HFFc6 (cell line): Measurements from ENCODE around the gene PKD1. TPM values are rescaled to one million over a fixed set of nuclear protein-coding genes. Genes with fewer than 3 reads are reported as not detected.
A peak's percentile ranks its signal among the peaks of the same experiment; 100 is the strongest.

Experiments
- DNase-seq: peaks from one replicate; pipeline ENCODE4 v3.0.0-alpha.2; 2018
- H3K27ac Mint-ChIP-seq: 2 replicates; pipeline ENCODE4 v1.8.0; 2020; ENCODE audit warnings: mild to moderate bottlenecking, mixed read lengths
- H3K27me3 Mint-ChIP-seq: 2 replicates; pipeline ENCODE4 v1.8.0; 2021; ENCODE audit warnings: mild to moderate bottlenecking, moderate library complexity, mixed read lengths; ENCODE audit not compliant: insufficient read depth
- H3K36me3 Mint-ChIP-seq: 2 replicates; pipeline ENCODE4 v1.8.0; 2021; ENCODE audit warnings: low read depth, mixed read lengths
- H3K4me1 Mint-ChIP-seq: 2 replicates; pipeline ENCODE4 v1.8.0; 2020; ENCODE audit warnings: low read depth, mixed read lengths
- H3K4me3 Mint-ChIP-seq: 2 replicates; pipeline ENCODE4 v1.8.0; 2020; ENCODE audit warnings: mild to moderate bottlenecking, moderate library complexity, mixed read lengths
- H3K9me3 Mint-ChIP-seq: 2 replicates; pipeline ENCODE4 v1.8.0; 2020; ENCODE audit warnings: mild to moderate bottlenecking, mixed read lengths
- CTCF ChIP-seq: fragments of 200-600 bp; sonication (generic); IDR thresholded peaks from 2 replicates; pipeline ENCODE4 v1.5.0; 2021; ENCODE audit warnings: antibody characterized with exemption, mild to moderate bottlenecking
- total RNA-seq, 6 experiments: library from RNA; stranded (reverse); fragmentation: NEBNext Ultra II Directional; extraction: Animal tissue kit (Norgen Biotek cat#: 25700); gene quantifications; 2 replicates in 1 of 6; 3 replicates in 5 of 6; pipeline ENCODE4 v1.2.3, GENCODE V29; 2021

The PKD1 gene
- total RNA-seq, 6 experiments from 2014 or later: 77.9 to 118 (median 82.5) TPM

GRCh38 chr16:2152695-2153506 lies 17.2 kb upstream of the PKD1 start:
- Mint-ChIP-seq H3K36me3 (peaks cover 35% of the 10 kb centered on the region), H3K4me1 (peaks cover 44% of the 10 kb centered on the region), H3K4me3 (peak overlapping the region; percentile 91), H3K9me3 (peaks cover 12% of the 10 kb centered on the region), H3K27me3 (peaks cover 40% of the 10 kb centered on the region), H3K27ac (peak overlapping the region; percentile 92)
- no peak for TF ChIP-seq CTCF
- DNase-seq: no peak

- Mint-ChIP-seq H3K27me3 (peaks cover 43% of the 10 kb centered on the region), H3K9me3 (peaks cover 12% of the 10 kb centered on the region), H3K36me3 (peaks cover 31% of the 10 kb centered on the region), H3K27ac (peak overlapping the region; percentile 92), H3K4me3 (peak overlapping the region; percentile 91), H3K4me1 (peaks cover 29% of the 10 kb centered on the region)
- no peak for DNase-seq
- no peak for TF ChIP-seq CTCF
Observed at GRCh38 chr16:2151188-2152091, 15.7 kb upstream of the PKD1 start.

- no peak for DNase-seq
- Mint-ChIP-seq H3K36me3 (peaks cover 31% of the 10 kb centered on the region), H3K4me1 (peaks cover 28% of the 10 kb centered on the region), H3K27me3 (peaks cover 43% of the 10 kb centered on the region), H3K27ac (peak overlapping the region; percentile 92), H3K4me3 (peak overlapping the region; percentile 91), H3K9me3 (peaks cover 12% of the 10 kb centered on the region)
- peak; percentile 16; the same call in 1 of the 2 replicates for TF ChIP-seq CTCF
Observed at GRCh38 chr16:2150418-2151187, 14.9 kb upstream of the PKD1 start.

DNA sequence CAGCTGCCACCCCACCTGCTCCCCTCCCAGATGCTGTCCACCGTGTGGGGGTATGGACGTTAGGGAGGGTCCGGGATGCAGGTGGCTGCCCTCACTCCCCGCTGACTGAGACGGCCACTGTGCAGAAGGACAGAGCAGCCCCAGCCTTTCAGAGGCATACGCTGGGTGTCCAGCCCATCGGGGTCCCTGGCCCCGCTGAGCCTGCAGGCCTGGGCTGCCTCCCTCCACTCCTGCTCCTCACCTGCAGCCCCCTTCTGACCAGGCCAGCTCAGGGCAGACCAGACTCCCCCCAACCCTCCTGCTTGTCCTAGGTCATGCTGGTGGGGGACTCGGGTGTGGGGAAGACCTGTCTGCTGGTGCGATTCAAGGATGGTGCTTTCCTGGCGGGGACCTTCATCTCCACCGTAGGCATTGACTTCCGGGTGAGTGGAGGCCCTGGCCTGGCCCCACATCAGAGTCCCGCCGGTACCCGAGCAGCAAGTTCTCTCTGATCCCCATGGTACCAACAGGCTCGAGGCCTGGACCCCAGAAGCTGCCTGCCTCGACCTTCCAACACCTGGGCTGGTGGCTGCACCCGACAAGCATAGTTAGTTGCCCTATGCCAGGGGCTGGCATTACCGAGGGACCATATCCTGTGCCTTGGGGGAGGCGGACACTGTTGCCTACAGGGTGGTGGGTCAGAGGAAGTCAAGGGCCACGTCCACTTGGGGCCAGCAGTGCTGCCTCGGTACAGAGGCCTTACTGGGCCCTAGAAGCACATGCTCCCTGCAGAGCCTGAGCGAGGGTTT lies 14.1 kb upstream of the PKD1 start:
- Mint-ChIP-seq H3K27me3 (peaks cover 38% of the 10 kb centered on the region), H3K9me3 (peaks cover 5% of the 10 kb centered on the region; the same call in 1 of the 2 replicates), H3K27ac (peak overlapping the region; percentile 69), H3K4me1 (peaks cover 28% of the 10 kb centered on the region), H3K4me3 (peak overlapping the region; percentile 72; the same call in 1 of the 2 replicates), H3K36me3 (peaks cover 26% of the 10 kb centered on the region)
- DNase-seq: no peak
- no peak for TF ChIP-seq CTCF
